ENCODE data around the gene RAP1GAP. TPM values are rescaled to one million over a fixed set of nuclear protein-coding genes. Genes with fewer than 3 reads are reported as not detected.
A peak's percentile ranks its signal among the peaks of the same experiment; 100 is the strongest.
"Not testable (repeated sequence)": the region's sequence is repeated elsewhere in the genome, so short reads cannot be mapped to it uniquely, and the experiment has no call there.

RAP1GAP gene
- total RNA-seq, 1 donor from 2014 or later = 2.2 TPM

DNA sequence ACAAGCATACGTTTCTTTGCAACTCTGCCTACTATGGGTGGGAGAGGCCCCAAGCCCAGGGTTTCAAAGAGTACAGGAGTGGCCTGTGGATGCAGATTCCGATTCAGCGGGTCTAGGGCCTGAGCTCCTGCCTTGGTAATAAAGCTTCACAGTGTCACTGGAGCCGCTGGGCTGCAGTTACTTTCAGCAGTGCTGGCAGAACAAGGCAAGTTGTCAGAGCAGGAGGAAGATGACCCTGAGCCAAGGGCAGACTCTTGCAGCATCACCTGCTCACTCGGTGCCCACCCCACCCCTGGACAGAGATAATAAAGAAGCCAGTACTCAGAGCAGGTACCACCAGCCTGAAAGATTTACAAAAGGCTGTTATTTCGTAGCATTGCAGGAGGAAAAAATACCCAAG is 8.0 kb upstream of the RAP1GAP start:
- DNase-seq (ENCODE audit: low spot score) = no peak

GRCh38 chr1:21674957-21675356 is 5.8 kb upstream of the RAP1GAP start:
- DNase-seq (ENCODE audit: low spot score) = no peak

- not testable (repeated sequence) for DNase-seq (ENCODE audit: low spot score)
Observed at GRCh38 chr1:21673853-21674252, 4.7 kb upstream of the RAP1GAP start.

GRCh38 chr1:21673277-21673780 is 4.2 kb upstream of the RAP1GAP start:
- DNase-seq (ENCODE audit: low spot score) = peak; percentile 63

DNA sequence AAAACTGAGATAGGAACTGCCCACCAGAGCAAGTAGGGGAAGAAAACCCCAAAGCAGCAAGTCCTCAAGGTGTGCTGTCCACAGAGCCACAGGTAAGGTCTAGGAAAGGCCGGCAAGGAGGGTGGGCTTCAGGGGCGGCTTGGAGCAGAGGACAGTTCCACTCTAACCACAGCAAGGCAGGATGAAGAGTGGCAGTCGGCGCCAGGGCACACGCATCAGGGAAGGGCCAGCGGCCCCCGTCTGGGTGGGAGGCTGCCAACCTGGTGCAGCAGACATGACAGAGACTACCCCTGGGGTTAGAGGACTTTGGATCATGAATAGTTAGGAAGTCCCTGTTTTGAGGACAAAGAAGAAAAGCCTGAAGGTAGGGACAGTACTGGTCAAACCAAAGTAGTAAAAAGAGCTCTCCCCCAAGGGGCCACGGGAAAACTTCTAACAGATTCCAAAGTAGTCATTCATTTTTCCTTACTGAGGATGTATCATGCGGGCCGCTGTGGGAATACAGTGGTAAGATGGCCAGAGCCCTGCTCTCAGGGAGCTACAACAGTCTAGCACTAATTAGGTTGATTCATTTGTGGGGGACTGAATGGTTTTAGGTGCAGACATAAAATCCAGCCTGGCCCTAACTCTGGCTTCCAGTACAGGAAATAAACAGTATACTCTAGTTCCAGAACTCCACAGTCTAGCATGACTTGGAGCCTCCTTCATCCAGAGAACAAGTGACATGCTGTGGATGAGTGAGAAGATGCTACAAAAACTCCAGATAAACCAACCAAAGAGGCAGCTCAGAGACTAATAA is 3.5 kb upstream of the RAP1GAP start:
- no peak for DNase-seq (ENCODE audit: low spot score)

GRCh38 chr1:21671915-21672314 is 2.8 kb upstream of the RAP1GAP start:
- no peak for DNase-seq (ENCODE audit: low spot score)

- DNase-seq (ENCODE audit: low spot score) = no peak
Observed at GRCh38 chr1:21670956-21671902, 2.1 kb upstream of the RAP1GAP start.

DNA sequence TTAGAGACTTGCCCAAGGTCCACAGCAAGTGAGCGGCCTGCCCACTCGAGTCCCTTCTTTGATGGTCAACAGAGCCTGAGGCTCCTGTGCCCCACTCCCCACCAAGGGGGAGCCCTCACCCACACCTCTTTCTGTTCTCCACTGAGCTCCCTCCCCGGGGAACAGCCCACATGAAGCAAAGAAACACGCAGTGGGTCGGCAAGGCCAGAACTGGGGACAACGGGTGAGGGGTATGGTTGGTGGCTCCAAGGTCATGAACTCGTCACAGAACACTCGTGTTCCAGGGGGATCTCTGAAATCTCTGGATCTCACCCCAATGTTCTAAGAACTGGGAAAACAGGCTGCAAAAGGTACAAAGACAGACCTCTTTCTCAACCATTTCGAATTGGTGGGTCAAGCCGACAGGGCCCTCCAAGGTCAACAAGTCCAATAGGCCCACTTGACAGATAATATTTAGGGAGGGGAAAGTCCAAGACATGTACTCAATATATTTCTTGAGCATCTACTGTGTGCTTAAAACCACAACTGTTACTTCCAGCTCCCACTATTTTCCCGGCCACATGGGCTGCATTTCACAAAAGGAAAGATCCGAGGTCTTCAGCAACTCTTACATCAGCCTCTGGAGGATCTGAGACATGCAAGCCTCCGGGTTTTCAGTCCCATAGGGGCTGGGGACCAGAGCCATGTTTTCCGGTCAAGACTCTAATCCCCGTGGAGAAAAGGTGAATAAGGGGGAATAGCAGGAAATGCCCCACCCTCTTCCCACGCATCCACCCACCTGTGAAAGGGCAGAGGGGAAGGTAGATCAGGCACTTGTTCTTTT is 1.1 kb upstream of the RAP1GAP start:
- no peak for DNase-seq (ENCODE audit: low spot score)

DNA sequence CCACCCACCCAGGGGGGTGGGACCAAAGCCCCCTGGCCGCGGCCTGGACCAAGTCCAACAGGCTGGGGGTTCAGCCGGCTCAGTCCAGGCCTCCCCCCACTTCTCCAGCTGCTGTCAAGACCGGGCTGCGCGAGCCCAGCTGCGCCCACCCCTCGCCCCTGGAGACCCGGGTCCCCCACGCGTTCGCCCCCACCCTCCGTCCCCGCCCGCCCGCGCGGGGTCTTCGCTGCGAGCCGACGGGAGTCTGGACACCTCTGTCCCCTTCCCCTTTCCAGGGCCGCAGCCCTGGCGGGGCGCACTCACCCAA is 253 bp downstream of the RAP1GAP start:
- DNase-seq (ENCODE audit: low spot score) = no peak

DNA sequence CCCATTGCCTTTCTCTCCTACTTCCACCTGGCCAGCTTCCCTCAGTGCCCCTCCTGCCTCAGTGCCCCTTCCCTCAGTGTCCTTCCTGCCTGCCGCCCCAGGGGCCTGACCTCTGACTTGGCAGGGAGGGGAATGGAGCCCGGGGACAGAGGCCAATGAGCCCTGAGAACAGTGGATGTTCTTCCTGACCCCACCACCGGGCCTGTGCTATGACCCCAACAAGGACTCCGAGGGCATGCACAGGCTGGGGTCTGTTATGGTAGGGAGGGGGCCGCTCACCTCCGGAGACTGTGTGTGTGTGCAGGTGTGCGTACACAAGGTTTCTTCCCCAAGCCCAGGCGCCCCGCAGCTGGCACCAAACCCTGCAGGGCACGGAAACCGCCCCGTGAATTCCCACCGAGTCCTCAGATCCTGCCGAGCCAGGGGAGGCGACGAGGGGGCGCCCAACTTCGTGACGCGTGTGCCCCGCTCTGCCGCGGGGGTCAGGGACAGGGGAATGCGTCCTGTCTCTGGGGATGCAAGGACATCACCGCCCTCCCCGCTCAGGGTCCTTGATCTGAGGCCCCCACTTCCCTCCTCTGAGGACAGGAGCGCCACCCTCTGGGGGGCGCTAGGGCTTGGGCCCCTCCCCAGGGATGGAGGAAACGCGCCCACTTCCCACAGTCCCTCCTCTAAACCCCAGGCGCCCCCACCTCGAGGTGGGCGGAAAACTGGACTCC is 766 bp downstream of the RAP1GAP start:
- no peak for DNase-seq (ENCODE audit: low spot score)

DNA sequence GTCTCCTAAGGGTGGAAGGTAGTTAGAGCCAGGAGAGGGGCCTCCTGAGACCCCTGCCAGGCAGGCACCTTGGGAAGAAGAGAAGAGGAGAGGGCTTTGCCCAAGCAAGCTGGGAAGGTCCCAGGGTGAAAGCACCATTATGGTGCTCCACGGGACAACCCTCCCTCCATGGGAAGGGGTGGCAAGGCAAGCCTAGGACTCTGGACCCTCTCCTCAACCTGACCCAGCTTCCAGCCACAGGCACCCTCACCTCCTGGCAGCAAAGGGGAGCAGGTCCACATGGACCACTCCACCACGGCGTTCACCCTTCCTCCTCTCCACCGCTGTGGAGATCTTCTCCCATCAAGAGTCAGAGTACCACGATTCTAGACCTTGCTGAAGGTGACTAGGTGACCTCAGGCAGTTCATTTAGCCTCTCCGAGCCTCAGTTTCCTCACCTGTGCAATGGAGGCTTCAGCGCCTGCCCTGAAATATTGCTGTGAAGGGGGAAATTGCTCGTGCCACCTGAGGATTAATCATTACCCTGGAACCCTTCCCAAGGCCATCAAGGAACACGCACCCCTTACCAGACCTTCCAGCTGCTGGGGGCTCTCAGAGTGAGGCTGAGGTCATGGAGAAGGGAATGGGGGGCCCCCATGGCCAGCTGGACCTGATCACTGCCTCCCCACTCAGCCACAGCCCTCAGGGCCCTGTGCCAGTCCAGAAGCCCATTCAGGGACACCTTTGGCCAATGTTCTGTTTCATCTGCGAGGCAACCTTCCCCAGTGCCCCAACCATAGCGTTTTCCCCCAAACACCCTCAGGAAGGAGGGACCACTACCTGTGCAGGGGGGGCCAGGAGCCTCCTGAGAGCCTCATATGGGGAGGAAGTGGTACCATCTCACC is 1.6 kb downstream of the RAP1GAP start:
- no peak for DNase-seq (ENCODE audit: low spot score)

- DNase-seq (ENCODE audit: low spot score) = no peak
Observed at GRCh38 chr1:21666576-21667320, 2.4 kb downstream of the RAP1GAP start.

DNA sequence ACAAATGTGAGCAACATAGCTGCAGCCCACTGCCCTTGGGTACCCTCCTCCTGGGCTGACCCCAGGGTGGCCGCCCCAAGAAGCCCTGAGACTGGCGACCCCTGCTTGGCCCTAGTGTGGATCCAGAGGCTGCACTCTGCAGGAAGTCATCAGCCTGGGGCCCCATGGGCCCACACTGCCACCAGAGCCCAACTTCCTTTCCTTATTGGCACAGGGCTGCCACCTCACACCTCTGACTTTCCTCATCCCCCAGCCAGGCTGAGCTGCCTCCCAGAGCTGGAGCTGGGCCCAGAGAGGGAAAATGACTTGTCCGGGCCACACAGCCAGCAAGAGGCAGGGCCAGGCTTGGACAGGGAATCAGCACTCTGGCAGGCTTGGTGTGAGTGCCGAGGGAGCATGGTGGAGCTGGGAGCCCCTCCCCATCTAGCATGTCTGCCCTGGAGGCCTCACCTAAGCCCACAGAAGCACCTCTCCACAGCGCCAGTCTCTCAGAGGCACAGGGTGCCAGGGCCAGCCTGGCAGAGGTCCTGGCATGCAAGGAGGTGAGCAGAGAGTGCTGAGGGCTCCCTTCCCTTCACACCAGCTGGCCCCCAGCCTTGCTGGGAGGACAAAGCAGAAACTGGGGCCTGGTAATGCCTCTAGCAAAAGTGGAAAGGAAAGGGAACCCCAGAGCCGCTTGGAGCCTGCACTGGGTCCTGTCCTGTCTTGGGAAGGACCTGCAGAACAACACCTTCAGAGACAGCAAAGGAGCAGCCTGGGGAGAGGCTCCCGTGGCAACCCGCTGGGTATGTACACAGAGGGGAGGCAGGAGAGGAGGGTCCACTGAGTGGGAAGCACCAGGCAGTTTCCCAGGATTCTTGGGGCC is 3.2 kb downstream of the RAP1GAP start:
- DNase-seq (ENCODE audit: low spot score) = no peak

- no peak for DNase-seq (ENCODE audit: low spot score)
Observed at GRCh38 chr1:21664806-21665588, 4.2 kb downstream of the RAP1GAP start.

DNA sequence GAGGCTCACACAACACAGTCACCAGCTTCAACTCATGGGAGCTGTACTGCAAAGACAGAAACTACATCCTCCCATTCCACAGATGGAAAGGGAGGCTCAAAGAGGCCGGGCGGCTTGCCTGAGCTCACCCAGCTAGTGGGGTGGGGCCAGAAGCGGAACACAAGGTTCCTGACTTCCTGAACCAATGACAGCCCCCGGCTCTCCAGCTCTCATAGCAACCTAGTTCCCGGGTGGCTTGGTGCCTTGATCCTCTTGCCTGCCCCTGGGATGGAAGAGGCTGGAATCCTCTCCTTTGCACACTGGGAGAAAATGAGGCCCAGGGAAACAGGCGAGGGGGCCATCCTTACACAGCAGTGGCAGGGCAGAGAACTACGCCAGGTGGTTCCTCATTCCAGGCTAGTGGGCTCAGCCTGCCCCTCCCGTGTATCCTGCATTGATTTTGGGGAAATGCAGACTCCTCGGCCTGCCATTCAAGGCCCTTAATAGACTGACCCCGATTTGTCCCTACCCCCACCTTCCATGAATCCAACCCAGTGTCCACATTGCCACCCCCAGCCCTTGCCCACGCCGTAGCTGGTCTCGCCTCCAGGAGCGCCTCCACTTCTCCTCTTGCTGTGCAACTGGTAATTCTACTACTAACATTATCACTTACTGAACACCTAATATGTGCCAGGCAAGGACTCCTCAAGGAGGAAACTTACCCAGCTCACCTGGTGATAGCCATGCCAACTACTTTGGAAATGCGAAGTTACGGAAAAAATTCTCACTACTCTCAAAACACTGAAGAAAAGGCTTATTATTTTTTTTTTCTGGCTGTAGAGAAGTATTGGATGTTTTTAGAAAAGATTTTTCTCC is 5.0 kb downstream of the RAP1GAP start:
- no peak for DNase-seq (ENCODE audit: low spot score)

- DNase-seq (ENCODE audit: low spot score) = no peak
Observed at GRCh38 chr1:21663248-21663950, 5.8 kb downstream of the RAP1GAP start.
